Measurements from ENCODE around the gene NTHL1.

GRCh38 chr16:1999866-2000514 is 47.6 kb downstream of the NTHL1 start:
- TF ChIP-seq POLR2A (IDR thresholded peaks at IDR 0.05) (no peak), EP300 (IDR thresholded peaks at IDR 0.05) (no peak)
- TF ChIP-seq, protein P1, sequence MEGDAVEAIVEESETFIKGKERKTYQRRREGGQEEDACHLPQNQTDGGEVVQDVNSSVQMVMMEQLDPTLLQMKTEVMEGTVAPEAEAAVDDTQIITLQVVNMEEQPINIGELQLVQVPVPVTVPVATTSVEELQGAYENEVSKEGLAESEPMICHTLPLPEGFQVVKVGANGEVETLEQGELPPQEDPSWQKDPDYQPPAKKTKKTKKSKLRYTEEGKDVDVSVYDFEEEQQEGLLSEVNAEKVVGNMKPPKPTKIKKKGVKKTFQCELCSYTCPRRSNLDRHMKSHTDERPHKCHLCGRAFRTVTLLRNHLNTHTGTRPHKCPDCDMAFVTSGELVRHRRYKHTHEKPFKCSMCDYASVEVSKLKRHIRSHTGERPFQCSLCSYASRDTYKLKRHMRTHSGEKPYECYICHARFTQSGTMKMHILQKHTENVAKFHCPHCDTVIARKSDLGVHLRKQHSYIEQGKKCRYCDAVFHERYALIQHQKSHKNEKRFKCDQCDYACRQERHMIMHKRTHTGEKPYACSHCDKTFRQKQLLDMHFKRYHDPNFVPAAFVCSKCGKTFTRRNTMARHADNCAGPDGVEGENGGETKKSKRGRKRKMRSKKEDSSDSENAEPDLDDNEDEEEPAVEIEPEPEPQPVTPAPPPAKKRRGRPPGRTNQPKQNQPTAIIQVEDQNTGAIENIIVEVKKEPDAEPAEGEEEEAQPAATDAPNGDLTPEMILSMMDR (IDR thresholded peaks at IDR 0.05) = no peak
